GM18498 (cell line): ENCODE measurements around the gene IRF7.
"Not testable (repeated sequence)": the region's sequence is repeated elsewhere in the genome, so short reads cannot be mapped to it uniquely, and the experiment has no call there.

Experiments used
- ATAC-seq: cut with Tn5 transposase; IDR thresholded peaks from one replicate; pipeline ENCODE4 v1.9.1; 2021; ENCODE audit warnings: mild to moderate bottlenecking, moderate library complexity; ENCODE audit not compliant: unreplicated experiment

Gene IRF7

GRCh38 chr11:586376-587316 lies 29.1 kb downstream of the IRF7 start:
- ATAC-seq: no peak

- no peak for ATAC-seq
These were observed 31.5 kb downstream of the IRF7 start for GRCh38 chr11:584287-584686.

- ATAC-seq: no peak
These were observed 34.0 kb downstream of the IRF7 start for GRCh38 chr11:581752-582151.

DNA sequence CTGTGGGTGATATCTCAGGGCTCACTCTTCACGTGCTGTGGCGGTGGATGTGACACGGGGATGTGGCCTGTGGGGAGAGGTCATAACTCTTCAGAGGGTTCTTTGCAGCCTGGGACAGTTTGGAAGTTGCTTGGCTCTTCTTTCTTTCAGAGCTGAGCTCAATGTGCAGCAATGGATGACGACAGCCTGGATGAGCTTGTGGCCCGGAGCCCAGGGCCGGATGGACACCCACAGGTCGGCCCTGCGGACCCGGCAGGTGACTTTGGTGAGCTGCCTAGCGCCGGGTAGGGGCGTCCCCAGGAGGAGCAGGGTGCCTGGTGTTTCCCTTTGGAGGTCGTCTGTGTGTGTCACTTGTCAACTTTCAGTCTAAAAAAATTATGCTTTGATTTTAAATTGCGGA lies 34.4 kb downstream of the IRF7 start:
- no peak for ATAC-seq

GRCh38 chr11:579830-580601 lies 35.7 kb downstream of the IRF7 start:
- no peak for ATAC-seq

DNA sequence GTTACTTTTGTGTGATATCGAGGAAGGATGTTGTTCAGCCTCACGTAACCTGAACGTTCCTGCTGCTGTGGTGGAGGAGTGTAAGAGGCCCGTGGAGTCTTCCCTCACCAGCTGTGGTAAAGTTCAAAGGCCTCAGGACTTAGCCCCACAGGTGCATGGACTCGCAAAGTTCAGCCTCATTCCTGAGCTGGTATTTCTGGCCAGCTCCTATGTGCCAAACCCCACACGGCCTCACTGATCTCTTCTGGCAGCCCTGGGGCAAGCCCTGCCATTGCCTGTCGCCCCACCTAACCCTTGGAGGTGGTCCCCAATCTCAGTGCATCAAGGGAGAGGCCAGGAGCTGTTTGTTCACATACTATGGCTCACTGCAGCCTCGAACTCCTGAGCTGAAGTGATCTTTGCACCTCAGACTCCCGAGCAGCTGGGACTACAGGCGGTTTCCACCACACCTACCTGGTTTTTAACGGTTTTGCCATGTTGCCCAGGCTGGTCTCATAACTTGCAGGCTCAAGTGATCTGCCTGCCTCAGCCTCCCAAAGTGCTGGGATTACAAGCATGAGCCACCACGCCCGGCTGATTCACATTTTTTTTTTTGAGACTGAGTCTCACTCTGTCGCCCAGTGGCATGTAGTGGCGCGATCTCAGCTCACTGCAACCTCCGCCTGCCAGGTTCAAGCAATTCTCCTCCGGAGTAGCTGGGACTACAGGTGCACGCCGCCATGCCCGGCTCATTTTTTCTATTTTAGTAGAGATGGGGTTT lies 37.3 kb downstream of the IRF7 start:
- ATAC-seq: no peak

DNA sequence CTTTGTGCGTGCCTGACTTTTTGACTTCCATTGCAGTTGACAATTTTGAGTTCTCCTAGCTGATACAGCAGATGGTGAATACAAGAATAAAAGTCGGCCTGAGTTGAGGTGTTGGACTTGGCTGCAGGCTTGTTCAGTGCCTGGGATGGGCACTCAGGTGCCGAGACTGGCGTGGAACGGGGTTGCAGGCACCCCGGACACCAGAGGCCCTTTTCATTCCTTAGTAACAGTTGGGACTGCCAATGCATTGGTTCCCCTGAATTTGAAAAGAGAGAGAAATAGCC lies 38.2 kb downstream of the IRF7 start:
- ATAC-seq: no peak

DNA sequence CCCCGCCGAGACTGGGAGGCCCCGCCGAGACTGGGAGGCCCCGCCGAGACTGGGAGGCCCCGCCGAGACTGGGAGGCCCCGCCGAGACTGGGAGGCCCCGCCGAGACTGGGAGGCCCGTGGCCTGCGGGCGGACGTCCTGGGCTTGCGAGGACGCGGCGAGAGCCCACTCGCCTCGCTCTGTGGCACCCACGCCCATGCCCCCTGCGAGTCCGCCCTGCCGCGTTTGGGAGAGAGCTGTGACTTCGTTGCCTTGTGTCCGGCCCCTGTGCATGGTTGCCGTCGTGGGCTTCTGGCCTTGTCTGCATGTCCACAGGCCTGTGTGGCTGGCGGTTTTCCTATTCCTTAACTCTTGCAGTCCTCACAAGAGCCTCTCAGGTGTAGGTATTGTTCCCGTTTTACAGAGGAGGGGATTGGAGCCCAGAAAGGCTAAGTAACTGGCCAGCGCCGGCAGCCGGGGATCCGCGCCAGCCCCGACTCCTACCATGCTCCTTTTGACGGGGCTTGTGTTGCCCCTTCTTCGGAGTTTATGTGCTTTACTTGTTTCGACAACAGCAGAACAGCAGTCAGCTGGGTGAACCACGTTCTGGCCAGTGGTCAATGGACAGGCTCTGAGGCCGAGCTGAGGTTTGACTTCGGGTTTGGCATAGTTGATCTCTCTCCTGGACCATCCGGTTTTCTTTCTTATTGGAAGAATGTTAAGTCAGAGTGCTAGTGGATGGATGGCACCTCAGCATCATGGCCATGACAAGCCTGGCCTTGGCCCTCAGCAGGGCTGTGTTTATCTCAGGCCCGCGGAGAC lies 38.7 kb downstream of the IRF7 start:
- ATAC-seq: no peak

DNA sequence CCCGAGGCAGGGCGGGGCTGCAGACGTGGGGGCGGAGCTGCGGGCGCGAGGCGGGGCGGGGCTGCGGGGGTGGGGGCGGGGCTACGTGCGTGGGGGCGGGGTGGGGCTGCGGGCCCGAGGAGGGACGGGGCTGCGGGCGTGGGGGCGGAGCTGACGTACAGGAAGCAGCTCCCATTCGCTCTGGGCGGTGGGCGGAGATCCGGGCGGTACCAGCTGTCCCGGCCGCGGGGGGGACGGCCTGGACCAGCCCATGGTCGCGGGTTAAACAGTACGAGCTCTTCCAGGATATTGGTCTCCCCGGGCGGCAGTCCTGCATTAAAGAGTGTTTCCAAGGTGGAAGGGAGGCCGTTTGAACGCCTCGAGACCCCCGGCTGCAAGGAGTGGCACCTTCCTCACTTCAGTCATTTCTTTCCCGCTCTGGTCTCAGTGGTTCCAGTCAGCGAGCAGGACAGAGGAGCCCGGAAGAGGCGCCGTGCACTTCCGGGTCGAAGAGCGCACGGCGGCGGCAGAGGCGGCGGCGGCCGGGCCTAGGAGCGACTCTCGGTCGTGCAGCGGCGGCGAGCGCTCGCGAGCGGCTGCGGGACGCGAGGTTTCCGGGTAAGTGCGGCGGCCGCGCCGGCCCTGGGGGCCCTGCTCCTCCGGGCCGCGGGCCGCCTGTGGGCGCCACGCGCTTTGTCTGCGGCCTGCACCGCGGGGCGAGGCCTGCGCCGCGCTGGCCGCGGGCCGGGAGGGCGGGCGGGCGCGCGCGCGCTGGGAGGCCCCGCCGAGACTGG lies 39.6 kb downstream of the IRF7 start, which contains the start of gene PHRF1:
Gene PHRF1 (plus strand): TSS at position 475 of the 773 bp plus-strand sequence. CDS start 5,043 bp downstream, outside the sequence.
- peak; percentile 83 for ATAC-seq

DNA sequence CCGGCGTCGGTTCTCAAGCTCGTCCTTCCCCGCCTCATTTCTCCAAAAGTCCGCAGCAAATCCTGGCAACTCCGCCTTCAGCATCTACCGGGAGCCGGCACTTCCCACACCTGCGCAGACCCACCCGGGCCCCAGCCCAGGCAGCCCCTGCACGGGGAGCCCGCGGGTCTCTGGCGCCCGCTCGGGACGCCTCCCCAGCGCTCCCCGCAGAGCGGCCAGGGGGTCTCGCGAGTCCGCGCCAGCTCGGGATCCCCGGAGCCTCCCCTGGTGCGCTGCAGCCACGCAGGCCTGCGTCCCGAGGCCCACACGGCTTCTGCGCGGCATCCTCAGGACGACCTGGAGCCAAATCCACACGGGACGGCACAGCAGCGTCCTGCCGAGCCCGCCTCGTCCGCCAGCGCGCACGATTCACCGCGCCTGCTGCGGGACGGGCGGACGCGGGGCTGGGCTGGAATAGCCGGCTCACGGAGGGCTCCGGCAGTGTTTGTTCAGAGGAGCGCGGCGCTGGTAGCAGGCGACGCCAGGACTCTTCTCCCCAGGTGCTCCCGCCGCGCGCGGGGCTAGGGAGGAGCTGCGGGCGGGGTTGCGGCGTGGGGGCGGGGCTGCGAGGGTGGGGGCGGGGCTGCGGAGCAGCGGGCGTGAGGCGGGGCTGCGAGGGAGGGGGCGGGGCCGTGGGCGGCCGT lies 40.3 kb downstream of the IRF7 start:
- peak; percentile 40 for ATAC-seq

DNA sequence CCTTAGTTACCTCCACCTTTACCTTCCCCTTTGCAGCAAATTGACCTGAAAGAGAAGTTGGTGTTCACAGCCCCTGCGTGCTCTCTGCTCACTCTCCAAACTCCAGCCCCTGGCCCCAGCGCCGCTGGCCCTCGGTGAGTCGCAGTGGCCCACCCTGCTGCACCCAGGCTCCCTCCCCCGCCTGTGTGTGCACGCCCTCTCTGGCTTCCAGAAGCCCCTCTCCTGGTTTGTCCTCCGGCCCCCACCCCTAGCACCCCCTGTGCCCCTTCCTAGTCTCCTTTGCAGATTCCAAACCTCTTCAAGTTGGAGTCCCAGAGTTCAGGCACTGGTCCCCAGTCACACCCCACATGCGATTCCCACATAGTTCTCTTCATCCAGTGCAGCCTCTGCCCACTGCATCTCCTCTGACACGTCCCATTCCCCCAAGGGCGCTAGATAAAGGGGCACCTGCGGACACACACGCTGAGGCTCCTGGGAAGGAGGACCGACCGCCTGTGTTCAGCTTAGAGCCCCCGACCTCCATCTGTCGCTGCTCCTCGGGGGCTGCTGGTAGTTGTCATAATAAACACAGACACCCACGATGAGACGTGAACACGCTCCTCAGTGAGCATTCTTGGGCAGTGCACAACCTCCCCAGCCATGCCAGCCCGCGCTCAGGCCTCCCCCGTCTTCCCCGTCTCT lies 41.0 kb downstream of the IRF7 start:
- ATAC-seq: no peak

- ATAC-seq: not testable (repeated sequence)
These were observed 41.6 kb downstream of the IRF7 start for GRCh38 chr11:574031-574570.

- ATAC-seq: no peak
These were observed 42.5 kb downstream of the IRF7 start for GRCh38 chr11:573146-573759.

- no peak for ATAC-seq
These were observed 44.0 kb downstream of the IRF7 start for GRCh38 chr11:571802-572185.

- ATAC-seq: no peak
These were observed 46.4 kb downstream of the IRF7 start for GRCh38 chr11:569158-569885.

DNA sequence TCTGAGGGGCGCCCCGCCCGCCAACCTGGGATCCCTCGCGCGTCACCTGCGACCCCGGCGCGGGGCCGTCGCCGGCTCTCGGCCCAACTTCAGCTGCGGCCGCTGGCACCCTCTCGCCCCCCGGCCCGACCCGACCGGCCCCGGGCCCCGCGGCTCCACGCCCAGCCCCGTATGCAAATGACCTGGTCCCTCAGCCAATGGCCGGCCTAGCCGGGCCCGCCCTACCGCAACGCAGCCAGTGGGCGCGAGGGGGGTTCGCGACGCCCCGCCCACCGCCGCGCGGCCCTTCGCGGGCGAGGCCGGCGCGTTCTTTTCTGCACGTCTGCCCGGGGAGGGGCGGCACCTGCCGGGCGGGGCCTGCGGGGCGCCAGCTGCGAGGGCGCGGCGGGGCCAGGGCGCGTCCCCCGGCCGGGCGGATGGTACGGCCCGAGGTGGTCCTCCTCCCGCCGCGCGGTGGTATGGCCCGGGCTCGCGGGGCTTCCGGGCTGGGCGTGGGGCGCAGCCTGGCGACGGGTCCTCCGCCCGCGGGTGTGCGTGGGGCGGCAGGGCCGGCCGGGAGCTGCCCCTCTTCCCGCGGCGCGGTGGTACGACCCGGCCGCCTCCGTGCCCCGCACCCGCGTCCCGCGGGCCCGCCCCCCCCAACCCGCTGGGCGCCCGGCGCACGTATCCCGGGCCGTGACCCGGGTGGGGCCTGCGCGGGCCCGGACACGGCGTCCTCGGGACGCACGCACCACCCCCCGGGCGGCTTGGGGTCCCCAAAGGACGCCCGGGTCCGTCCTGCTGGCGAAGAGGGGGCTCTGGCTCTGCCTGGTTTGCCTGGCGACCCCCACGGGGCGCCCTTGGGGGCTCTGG lies 47.2 kb downstream of the IRF7 start:
- peak; percentile 87 for ATAC-seq
